Globus pallidus (tissue), 1 donor: ENCODE data around the gene TENT4B.

Experiments used
- DNase-seq: peaks from one replicate; pipeline ENCODE4 v3.0.0-alpha.2; 2015; ENCODE audit warnings: low spot score

TENT4B gene

GRCh38 chr16:50256604-50257003, 103.5 kb downstream of the TENT4B start:
- no peak for DNase-seq

GRCh38 chr16:50257876-50258275, 104.8 kb downstream of the TENT4B start:
- DNase-seq, result no peak

GRCh38 chr16:50259334-50260205, 106.5 kb downstream of the TENT4B start:
- no peak for DNase-seq

- DNase-seq, result no peak
Measured at GRCh38 chr16:50260206-50261159, 107.4 kb downstream of the TENT4B start.

GRCh38 chr16:50261160-50261706, 108.1 kb downstream of the TENT4B start:
- no peak for DNase-seq

GRCh38 chr16:50261707-50262235, 108.7 kb downstream of the TENT4B start:
- DNase-seq, result no peak

- no peak for DNase-seq
Measured at GRCh38 chr16:50263060-50263909, 110.2 kb downstream of the TENT4B start.

- no peak for DNase-seq
Measured at GRCh38 chr16:50263940-50264929, 111.1 kb downstream of the TENT4B start.

- no peak for DNase-seq
Measured at GRCh38 chr16:50265260-50265659, 112.2 kb downstream of the TENT4B start.

GRCh38 chr16:50265716-50266336, 112.7 kb downstream of the TENT4B start:
- DNase-seq, result no peak

- DNase-seq, result no peak
Measured at GRCh38 chr16:50266337-50267091, 113.4 kb downstream of the TENT4B start, which contains the start of gene ADCY7. Gene ADCY7 (plus strand): TSS chr16:50266551. CDS start chr16:50288180, 21,629 bp downstream.

- DNase-seq, result no peak
Measured at GRCh38 chr16:50267151-50267631, 114.1 kb downstream of the TENT4B start.

- DNase-seq, result no peak
Measured at GRCh38 chr16:50267651-50268050, 114.5 kb downstream of the TENT4B start.

GRCh38 chr16:50268352-50268751, 115.2 kb downstream of the TENT4B start:
- DNase-seq, result no peak

- no peak for DNase-seq
Measured at GRCh38 chr16:50269061-50269705, 116.1 kb downstream of the TENT4B start.

- DNase-seq, result no peak
Measured at GRCh38 chr16:50269769-50270509, 116.8 kb downstream of the TENT4B start.

GRCh38 chr16:50270510-50271147, 117.5 kb downstream of the TENT4B start:
- DNase-seq, result no peak
